Skin of body (tissue), 2 donors: ENCODE results near the gene PCGF2. TPM values are rescaled to one million over a fixed set of nuclear protein-coding genes. Genes with fewer than 3 reads are reported as not detected.
"Not testable (repeated sequence)": the region's sequence is repeated elsewhere in the genome, so short reads cannot be mapped to it uniquely, and the experiment has no call there.

Experiments used
- DNase-seq: peaks from one replicate; lab custom pipeline; 2025; lab: John Stamatoyannopoulos, UW
- total RNA-seq: library from RNA; depleted of rRNA; stranded (reverse); fragments of >200 nt; gene quantifications from one replicate; pipeline ENCODE4 v1.2.3, GENCODE V29; 2014

The PCGF2 gene
- 5.5 TPM for total RNA-seq

DNA sequence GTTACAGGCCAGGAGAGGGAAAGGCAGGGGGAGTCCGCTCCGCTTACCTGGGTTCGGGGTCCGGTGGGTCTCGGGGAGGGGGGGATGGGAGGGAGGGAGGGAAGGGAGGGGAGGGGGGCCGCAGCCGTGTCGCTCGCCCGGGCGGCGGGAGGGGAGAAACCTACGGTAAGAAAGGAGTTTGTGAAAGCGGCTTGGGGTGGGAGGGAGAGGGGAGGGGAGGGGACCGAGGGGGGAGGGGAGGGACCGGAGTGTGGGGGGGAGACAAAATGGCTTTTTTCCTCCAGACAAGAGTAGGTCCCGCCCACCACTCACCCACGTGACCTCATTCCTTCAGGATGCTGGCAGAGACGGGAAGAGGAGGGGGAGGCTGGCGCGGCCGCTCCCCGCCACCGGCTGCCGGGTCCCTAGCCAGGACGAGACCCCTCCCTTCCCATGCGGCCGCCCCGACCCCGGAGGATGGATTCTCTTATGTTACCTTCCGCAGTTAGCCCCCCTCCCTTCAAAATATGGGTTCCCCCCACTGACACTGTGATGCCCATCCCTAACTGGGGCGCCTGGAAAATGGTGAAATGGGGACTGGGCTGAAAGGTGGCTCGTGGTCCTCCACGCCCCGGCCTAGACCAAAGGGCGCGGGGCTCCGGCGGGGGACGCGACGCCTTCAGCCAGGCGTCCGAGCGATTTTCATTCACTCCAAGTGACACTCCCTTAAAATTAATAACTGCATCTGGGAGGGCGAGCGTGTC is at the start of gene PCGF2:
TSS of gene PCGF2 (minus strand) at position 188 of the 743 bp plus-strand sequence. CDS start 7,934 bp downstream, outside the sequence.
- DNase-seq: peak; percentile 94

GRCh38 chr17:38797828-38798227 is 49.7 kb upstream of the PCGF2 start:
- DNase-seq: no peak

DNA sequence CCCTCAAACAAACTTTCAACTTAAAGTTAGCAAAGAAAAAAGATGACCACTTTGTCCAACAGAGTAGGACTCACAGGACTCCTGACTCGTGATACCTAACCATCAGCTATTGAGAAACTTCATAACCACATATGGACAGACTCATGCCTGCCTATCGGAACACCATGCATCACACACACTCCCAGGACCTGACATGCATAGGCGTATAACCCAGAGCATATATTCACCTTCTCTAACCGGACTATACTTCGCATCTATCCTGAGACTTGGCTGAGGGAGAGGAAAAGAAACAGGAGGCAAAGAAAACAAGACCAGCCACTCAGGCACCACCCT is 49.0 kb upstream of the PCGF2 start:
- DNase-seq: no peak

DNA sequence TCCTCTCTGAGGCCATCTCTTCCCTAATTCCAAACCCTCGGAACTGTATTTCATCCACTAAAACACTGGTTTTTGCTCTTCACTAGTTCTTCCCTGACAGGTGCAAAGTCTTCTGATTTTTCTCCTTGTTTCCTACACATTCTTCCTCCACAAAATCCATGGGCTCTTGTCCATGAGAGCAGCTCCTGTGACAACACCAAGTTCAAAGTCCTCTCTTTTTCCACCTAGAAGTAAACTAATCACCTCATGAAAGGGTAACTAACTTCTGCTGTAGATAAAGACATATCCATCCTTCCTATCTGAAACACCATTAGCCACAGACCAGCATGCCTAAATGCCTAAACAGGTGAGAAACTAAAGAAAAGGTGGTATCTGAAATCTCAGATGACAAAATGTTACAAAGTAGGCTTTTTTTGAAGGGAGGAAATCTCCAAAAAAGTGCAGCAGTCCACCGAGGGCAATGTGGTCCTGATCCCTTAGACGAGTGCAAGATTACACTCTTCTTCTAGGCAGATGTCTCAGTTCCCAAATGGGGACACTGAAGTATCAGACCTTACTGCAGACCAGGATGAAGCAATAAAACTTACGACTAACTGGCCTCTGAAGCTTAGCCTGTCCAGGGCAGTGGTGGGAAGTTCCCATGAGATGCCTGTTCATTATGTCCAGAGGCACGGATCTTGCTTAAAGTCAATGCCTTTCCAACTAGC is 48.5 kb upstream of the PCGF2 start:
- DNase-seq: no peak

GRCh38 chr17:38794221-38794620 is 46.1 kb upstream of the PCGF2 start:
- no peak for DNase-seq

GRCh38 chr17:38791162-38791561 is 43.0 kb upstream of the PCGF2 start:
- no peak for DNase-seq

DNA sequence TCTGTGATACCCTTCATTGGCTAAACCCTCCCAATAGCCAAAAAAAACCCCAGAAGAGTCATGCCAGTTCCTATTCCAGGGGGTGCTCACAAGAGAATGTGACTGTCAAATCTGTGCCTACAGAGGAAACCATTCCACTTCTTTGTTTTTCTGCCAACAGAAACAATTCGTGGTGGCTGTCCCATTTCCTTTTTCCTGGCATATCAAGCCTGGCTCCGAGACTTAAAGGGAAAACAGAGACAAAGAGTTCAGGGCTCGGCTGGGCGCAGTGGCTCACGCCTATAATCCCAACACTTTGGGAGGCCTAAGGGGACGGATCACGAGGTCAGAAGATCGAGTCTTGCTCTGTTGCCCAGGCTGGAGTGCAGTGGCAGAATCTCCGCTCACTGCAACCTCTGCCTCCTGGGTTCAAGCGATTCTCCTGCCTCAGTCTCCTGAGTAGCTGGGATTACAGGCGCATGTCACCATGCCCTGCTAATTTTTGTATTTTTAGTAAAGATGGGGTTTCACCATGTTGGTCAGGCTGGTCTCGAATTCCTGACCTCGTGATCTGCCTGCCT is 42.1 kb upstream of the PCGF2 start:
- not testable (repeated sequence) for DNase-seq

DNA sequence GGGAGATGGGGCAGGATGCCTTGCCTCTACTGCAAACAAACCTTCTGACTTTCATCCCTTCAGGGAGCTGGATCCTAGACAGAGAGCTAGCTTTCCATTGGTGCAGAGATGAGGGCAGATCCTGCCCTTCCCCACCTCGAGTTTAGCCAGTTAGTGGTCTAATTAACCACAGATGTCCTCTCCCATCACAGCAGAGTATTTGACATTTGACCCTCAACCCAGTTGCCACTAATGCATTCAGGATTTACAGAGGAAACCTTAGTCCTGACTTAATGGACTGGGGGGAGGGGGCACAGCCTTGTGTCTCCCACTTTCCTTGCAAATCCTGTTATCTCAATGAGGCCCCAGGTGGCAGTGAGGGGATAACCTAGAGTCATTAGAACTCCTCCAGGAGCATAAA is 41.0 kb upstream of the PCGF2 start:
- DNase-seq: no peak

DNA sequence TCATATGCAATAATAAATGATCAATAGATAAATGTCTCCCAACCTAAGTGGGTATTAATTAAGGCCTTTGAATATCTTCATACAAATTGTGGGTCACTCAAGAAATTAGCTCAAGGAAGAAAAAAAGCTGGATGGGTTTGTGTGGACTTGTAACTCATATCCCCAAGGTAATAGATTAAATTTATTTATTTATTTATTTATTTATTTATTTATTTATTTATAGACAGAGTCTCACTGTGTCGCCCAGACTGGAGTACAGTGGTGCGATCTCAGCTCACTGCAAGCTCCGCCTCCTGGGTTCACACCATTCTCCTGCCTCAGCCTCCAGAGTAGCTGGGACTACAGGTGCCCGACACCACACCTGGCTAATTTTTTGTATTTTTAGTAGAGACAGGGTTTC is 39.9 kb upstream of the PCGF2 start:
- not testable (repeated sequence) for DNase-seq

DNA sequence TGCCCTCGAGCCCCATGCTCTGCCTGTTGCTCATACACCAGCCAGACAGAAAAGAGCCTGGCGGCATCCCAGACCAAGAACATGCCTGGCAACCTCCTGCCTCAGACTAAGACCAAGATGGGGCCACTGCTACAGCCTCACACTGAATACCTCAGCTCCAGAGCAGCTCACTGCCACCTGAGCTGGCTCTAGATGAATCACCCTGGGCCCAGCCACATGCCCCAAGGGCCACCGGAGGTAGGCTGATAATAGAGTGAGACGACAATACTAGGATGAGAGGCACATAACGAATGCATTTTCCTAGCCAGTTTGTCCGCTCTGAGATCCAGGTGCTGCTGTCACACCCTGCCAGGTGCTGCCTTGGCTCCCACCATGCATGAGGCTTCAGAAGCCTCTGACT is 38.2 kb upstream of the PCGF2 start:
- no peak for DNase-seq

DNA sequence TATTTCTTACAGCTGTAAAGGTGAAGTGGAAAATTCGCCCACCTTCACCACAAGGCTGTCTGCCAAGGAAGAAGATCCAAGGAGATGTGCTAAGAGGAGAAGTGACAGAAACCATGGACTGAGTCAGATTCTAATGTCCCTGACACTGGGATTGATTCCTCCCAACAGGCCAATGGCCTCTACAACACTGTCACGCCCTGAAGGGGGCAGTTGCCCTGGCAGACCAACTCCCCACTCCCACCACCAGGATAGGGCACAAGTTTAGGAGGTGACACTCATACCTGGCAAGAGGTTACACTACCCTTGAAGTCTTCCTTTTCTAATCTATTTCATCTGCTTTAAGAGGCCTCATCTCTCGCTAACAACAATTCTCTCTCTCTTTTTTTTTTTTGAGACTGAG is 35.1 kb upstream of the PCGF2 start:
- DNase-seq: no peak

DNA sequence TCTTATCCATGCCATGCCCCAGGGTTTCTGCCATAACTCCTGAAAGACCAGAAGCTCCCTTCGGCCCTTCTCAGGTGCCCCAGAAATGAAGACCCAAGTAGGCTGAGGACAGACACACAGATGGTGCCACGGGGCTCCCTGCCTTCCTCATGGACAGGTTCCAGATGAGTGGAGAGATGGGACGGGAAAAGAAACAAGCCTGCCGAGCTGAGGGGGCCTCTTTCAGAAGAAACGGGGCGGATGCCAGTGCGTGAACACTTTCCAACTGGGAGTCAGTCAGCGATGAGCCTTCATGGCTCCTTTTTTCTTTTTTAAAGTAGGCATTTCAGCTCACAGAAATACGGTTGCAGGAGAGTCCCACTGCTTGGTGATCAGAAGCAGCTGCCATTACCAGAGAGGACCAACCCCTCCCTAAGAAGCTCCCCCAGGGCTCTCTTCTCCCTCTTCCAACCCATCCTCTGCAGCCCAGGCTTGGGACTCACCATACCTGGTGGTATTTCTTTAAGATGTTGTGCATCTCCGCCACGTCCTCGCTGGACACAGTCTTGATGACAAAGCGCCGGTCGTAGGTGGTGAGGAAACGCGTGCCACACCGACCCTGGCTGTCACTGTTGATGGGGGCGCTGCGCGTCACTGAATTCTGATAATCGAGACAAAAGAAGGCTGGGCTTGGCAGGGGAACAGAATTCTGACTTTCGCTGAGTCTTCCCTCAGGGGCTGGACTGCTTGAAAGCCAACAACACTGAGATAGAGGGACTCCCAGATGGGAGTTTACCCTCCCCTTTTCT is 32.0 kb upstream of the PCGF2 start:
- no peak for DNase-seq

DNA sequence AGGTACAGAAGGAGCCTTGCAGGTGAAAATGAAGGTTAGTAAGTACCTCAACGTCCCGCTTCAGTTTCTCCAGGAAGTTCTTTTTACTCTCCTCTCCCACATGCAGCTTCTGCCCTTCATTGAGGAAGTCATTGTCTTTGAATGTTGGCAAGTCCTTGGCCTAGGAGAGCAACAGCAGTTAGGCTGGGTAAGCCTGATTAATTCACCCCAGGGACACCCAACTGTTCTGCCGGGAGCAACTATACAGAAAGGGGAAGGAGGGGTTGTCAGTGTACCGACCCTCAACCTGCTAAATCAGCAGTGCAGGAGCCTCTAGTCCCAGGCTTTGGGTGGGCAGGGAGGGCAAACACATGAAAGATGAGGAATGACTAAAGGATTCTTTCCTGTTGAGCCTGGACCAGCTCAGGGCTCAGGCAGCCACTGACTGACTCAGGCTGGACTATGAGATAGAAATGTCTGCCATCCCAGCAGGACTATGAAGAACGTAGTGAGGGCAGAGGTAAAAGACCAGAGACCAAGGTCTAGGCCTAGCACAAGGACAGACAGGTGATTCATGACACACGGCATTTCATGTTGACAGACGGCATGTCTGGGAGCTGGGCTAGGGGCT is 29.6 kb upstream of the PCGF2 start:
- no peak for DNase-seq

GRCh38 chr17:38773258-38773657 is 25.1 kb upstream of the PCGF2 start:
- no peak for DNase-seq

- no peak for DNase-seq
Measured at GRCh38 chr17:38768417-38768816, 20.3 kb upstream of the PCGF2 start.

DNA sequence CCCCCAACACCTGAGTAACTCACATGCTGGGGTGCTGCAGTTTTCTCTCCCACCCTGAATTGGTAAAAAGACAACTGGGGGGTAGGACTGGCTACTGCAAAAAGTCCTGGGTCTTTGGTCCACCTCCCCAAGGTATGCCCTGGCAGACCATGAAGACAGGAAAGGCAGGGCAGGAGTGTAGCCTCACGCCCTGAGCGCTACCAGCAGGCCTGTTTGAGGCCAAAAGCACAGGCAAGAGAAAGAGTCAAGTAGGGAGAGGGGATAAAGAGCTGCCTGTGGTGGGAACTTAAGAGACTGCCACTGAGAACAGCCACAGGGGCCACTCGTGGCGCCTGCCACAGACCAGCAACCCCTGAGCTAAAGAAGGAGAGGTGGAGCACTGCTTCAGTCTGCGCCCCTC is 18.2 kb upstream of the PCGF2 start:
- no peak for DNase-seq

- no peak for DNase-seq
Measured at GRCh38 chr17:38762231-38762630, 14.1 kb upstream of the PCGF2 start.

DNA sequence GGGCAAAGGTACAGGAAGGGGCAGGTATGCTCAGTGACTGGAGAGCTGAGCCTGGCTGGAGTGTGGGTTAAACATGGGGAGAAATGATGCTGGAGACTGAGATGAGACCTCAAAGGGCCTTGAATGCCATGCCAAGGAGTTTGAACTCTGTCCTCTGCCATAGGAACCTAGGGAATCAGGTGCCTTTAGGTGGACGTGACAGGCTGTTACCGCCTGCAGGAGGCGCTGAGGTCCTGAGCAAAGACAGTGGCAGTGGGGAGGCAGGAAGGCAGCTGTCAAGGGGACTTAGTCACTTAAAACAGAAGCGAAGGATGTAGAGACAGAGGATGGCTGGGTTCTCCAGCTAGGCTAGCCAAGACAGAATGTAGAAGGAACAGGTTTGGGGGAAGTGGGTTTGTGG is 13.5 kb upstream of the PCGF2 start:
- DNase-seq: no peak

- no peak for DNase-seq
Measured at GRCh38 chr17:38753071-38753506, 5.0 kb upstream of the PCGF2 start.

- DNase-seq: peak; percentile 99
Measured at GRCh38 chr17:38752308-38753070, 4.4 kb upstream of the PCGF2 start, which contains the start of gene PSMB3. PSMB3 (plus strand) TSS chr17:38752741; CDS start chr17:38752827, 86 bp downstream.
